NCI-H345 (cell line): ENCODE measurements around the gene NEK5.
"Not testable (repeated sequence)": the region's sequence is repeated elsewhere in the genome, so short reads cannot be mapped to it uniquely, and the experiment has no call there.

Experiments used
- DNase-seq: peaks from one replicate; lab custom pipeline; 2025; lab: John Stamatoyannopoulos, UW

NEK5 gene

GRCh38 chr13:52128714-52129700 is at the start of gene NEK5:
Gene NEK5 (minus strand): TSS chr13:52129073. CDS start chr13:52127482, 1,591 bp downstream.
- peak; percentile 52 for DNase-seq

GRCh38 chr13:52177276-52177675 is 48.4 kb upstream of the NEK5 start:
- no peak for DNase-seq

DNA sequence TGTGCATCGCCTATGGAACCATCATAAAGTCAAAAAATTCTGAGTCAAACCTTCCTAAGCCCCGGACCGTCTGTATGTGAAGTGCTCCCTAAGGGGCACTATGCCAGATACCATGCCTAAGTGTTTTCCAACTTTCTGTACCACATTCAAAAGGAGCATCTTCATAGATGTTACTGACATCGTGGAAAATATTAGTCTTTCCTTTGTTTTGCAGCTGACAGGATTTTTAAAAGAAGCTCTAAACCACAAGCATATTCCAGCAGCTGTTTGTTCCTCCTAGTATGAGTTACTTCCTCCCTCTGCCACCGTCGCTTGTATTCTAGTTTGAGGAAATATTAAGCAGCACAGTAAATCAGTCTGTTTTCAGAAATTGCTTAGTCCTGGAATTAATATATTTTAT is 45.1 kb upstream of the NEK5 start:
- DNase-seq: not testable (repeated sequence)

- DNase-seq: no peak
These were observed 44.5 kb upstream of the NEK5 start for GRCh38 chr13:52173373-52173772.

DNA sequence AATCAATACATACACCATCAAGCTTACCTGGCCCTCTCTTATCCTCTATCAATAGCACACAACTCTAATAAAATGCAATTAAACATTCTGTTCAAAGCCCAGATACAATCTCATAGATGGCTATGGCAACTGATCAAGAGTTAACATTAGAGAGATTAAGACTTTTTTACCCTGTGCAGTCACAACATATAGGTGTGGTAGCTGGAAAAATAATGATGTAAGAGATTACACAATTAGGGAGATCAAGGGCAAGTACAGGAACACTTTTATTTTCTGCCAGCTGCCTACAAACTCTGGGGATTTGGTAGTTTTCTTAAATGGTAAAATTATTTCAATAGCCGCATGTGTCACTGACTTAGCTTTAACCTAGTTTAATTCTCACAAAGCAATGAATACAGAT is 42.8 kb upstream of the NEK5 start:
- not testable (repeated sequence) for DNase-seq

- not testable (repeated sequence) for DNase-seq
These were observed 42.0 kb upstream of the NEK5 start for GRCh38 chr13:52170828-52171391.

- no peak for DNase-seq
These were observed 41.0 kb upstream of the NEK5 start for GRCh38 chr13:52169839-52170238.

GRCh38 chr13:52165411-52165810 is 36.5 kb upstream of the NEK5 start:
- DNase-seq: no peak

GRCh38 chr13:52164989-52165388 is 36.1 kb upstream of the NEK5 start:
- no peak for DNase-seq

GRCh38 chr13:52163878-52164277 is 35.0 kb upstream of the NEK5 start:
- not testable (repeated sequence) for DNase-seq

DNA sequence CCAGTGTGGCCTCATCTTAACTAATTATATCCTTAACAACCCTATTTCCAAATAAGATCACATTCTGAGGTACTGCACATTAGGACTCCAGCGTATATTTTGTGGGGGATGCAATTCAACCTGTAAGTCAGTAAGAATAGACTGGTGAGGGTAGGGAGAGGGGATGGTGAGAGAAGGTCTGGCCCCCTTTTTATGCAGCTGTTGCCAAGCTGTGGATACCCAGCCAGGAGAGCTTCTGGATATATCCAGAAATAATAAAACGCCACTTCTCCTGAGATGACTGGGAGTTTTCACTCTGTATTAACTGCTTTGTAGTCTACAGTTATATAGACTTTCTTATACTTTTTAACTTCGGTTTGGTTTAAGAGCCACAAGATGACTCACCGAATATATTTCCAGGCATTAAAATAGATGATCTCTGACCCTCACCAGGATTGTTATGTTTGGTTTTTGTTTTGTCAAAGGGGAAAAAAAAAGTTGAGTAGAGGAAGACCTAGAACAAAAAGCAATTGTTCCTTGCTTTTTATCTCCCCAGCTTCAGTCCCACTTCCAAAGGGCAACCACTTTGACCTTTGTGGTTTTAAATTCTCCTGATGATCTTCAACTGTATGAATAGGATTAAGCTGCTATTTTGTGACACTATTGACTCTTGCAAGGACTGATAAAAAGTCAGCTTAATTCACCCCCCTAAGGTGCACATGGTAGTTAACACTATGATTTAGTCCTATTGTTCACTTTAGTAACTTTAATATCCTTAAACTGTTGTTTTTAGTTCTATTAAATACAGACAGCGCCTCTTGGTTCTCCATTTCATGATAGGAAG is 33.6 kb upstream of the NEK5 start:
- DNase-seq: no peak

DNA sequence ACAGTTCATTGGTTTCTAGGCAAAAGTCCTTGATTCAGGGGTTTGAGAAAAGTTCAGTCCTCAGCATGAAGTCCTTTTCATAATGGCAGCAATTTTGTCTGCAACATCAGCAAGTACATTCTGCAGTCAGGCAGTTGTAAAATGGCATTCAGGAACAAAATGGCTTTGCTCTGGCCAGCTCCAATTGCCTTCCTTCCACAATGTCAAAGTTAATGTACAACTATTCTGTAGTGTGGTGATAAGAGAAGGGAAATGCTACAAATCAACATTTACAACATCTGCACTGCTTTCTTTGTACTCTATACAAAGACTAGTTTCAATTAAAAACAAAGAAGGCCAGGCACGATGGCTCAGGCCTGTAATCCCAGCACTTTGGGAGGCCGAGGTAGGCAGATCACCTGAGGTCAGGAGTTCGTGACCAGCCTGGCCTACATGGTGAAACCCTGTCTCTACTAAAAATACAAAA is 32.3 kb upstream of the NEK5 start:
- DNase-seq: no peak

DNA sequence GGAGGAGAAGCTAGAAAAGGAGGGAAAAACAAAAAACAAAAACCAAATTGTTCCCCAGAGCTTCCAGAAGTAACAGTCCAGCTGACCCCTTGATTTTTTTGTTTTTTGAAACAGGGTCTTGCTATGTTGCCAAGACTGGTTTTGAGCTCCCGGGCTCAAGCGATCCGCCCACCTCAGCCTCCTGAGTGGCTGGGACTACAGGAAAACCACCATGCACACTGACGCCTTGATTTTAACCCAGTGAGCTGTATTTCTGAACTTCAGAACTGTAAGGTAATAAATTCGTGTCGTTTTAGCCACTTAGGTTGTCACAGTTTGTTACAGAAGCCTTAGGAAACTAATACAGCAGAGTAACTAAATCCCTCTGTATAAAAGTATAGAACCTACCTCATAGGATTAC is 31.6 kb upstream of the NEK5 start:
- no peak for DNase-seq

DNA sequence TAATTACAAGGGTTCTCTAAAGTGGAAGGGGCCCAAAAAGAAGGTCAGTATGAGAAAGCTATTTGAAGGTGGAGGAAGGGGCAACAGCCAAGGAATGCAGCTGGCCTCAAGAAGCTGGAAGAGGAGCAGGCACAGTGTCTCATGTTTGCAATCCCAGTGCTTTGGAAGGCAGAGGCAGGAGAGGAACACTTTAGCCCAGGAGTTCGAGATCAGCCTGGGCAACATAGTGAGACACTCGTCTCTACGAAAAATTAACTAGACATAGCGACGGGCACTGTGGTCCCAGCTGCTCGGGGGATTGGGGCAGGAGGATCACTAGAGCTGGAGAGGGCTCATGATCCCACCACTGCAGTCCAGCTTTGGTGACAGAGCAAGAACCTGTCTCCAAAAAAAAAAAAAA is 31.2 kb upstream of the NEK5 start:
- DNase-seq: no peak

- peak; percentile 50 for DNase-seq
These were observed 30.5 kb upstream of the NEK5 start, which contains the start of gene NEK3 for GRCh38 chr13:52159159-52159982. Gene NEK3 (minus strand): TSS chr13:52159597. CDS start chr13:52156191, 3,406 bp downstream.

DNA sequence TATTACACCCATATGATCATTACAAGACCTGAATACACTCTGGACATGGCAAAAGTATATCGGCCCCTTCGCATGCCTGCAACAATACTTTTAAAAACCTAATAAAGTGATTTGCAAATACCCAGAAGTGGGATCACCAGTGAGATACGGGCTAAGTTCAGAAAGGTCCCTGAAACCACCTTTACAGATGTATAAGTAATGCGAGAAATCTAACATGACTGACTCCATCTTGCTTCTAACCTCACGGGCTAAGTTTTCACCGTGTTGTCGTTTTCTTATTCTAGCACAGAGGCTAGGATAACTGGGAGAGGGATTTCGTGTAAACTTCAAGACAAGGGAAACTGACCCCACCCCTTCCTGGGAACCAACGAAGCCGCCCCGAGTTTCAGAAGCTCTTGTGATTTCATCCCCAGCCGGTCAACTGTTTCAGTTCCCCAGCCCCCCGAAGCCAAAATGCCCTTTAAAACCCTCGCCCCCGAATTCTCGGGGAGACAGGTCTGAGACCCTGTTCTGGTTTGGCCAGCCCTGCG is 29.8 kb upstream of the NEK5 start:
- no peak for DNase-seq

DNA sequence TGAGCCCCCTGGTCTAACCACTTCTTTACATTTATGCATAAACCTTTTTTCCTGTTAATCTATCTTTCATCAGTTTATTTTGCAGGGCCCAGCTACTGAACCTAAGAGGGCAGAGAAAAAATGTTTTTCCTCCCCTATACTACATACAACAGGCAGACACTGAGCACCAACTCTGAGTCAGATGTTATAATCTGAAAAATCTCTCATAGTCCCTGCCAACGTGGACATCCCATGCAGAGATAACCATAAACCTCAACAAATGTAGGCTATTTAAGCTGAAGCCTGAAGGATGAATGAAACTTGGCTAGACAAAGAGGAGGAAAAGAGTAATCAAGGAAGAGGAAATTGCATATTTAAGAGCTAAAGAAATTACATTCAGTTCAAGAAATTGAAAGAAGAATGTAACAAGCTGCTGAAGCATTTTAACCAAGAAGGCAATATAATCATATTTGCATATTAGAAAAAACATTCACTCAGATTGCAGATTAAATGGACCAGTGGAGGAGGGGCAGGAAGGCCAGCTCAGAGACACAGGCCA is 27.9 kb upstream of the NEK5 start:
- DNase-seq: no peak

- no peak for DNase-seq
These were observed 26.3 kb upstream of the NEK5 start for GRCh38 chr13:52155177-52155576.

GRCh38 chr13:52147225-52147624 is 18.4 kb upstream of the NEK5 start:
- no peak for DNase-seq

GRCh38 chr13:52141299-52141698 is 12.4 kb upstream of the NEK5 start:
- no peak for DNase-seq

GRCh38 chr13:52137489-52137888 is 8.6 kb upstream of the NEK5 start:
- DNase-seq: no peak
